Limb (tissue), 2 donors: ENCODE data around the gene SPACA7.

Experiments
- DNase-seq, 2 donors: peaks; one replicate each; pipeline ENCODE4 v3.0.0-alpha.2; 2016; ENCODE audit errors: extremely low spot score in 2 of 2

Gene SPACA7, protein sequence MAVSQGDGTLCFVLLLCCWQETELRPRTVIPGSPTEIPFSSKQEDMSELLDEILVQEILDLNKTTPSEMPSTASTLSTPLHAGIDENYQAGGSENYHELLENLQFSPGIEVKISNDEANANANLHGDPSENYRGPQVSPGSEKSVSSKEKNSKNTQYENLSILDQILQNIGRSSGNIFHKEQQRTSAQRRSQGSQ

GRCh38 chr13:112376050-112376681 lies at the start of gene SPACA7:
TSS of gene SPACA7 (plus strand) at chr13:112376355. CDS start at chr13:112376386, 31 bp downstream.
- DNase-seq, result no peak

DNA sequence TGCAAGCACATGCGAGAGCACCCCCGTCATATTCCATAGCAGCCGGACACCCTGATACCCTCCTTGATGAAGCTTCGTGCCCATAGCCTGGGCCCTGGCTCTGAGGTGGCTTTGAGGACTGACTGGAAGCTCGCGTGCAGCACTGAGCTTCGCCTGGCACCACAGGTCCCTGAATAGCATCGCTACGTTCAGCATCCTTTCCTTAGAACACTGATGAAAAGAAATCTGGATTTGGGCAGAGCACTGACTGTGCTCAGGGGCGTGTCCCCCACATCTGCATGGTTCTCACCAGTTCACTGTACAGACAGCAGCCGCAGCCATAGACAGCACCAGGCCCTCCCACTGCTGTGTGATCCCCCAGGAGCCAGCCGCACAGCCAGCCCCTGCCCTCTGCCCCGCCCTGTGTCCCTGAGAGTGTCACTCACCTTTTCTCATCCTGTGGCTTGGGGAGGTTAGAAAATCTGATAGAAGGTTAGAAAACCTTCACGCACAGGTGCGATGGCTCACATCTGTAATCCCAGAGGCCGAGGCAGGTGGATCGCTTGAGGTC lies 49.3 kb upstream of the SPACA7 start:
- no peak for DNase-seq

- no peak for DNase-seq
Observed at GRCh38 chr13:112328936-112329335, 47.2 kb upstream of the SPACA7 start.

GRCh38 chr13:112329376-112329775 lies 46.8 kb upstream of the SPACA7 start:
- DNase-seq, result no peak

- no peak for DNase-seq
Observed at GRCh38 chr13:112330066-112330465, 46.1 kb upstream of the SPACA7 start.

- no peak for DNase-seq
Observed at GRCh38 chr13:112330479-112331381, 45.4 kb upstream of the SPACA7 start.

- no peak for DNase-seq
Observed at GRCh38 chr13:112331675-112332074, 44.5 kb upstream of the SPACA7 start.

DNA sequence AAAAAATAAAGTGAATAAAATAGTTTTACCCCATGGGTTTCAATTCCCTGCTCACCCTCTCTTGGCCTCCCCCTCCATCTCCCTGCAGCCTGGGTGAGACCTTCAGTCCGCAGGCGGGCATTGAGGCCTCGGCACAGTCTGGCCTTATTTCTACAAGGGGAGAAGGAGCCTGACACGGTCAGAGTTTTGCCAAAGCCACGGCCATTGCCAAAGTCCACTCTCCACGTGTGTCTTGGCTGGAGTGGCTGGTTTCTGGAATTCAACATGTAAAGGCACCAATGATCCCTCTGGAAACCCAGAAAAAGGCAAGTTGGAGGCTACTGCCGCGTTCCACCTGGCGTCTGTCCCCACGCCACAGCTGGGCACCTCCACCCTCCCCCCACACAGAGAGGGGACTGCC lies 43.4 kb upstream of the SPACA7 start:
- no peak for DNase-seq

GRCh38 chr13:112333756-112334543 lies 42.2 kb upstream of the SPACA7 start:
- no peak for DNase-seq

DNA sequence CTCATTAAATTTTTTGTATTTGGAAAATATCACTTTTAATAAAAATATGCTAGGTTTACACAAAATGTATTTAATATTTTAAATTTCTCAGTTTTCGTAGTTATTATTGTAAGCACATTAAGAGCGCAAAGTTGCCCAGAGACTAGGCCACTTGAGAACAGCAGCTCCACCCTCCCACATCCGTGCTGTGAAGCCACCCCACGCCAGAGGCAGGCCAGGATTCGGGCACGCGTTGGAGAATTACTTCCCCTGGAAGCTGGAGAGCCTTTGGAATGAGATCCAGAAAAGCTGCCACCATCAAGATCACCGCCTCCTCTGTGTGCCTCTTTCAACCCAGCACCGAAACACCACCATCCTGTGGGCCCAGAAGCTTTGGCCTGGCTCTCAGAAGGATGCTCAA lies 41.0 kb upstream of the SPACA7 start:
- DNase-seq, result no peak

DNA sequence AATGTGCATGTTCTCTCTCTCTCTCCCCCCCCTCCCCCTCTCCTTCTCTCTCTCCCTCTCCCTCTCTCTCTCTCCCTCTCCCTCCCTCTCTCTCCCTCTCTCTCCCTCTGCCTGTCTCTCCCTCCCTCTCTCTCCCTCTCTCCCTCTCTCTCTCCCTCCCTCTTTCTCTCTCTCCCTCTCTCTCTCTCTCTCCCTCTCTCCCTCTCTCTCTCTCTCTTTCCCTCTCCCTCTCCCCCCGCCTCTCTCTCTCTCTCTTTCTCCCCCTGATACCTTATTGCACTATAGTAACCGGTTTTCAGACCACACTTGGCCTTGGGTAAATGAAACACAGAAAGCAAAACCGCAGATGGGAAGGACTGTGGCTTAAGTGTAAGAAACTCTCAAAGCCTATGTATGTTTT lies 34.7 kb upstream of the SPACA7 start:
- DNase-seq, result no peak

GRCh38 chr13:112341976-112342735 lies 34.0 kb upstream of the SPACA7 start:
- DNase-seq, result no peak

DNA sequence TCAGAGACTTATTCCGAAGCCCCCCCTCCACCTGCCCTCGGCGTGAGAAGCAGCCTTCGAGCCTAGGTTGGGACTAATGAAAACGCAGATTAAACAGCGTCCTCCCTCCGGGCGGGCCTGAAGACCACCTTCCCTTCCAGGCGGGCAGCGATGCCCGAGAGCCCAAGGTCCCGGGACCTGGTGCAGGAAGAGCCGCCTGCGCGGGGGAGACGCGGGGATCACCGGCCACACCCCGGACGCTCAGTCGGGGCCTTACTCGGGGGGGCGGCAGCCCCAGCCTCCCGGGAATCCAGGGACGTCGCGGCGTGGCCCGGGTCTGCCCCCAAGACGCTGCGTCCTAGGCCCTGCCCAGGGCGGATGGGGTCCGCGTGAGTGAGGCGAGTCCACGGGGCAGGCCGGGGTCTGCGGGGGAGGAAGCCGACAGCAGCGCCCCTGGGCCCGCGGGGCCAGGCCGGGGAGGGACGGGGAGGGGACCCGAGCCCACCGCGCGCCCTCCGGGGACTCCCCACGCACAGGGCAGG lies 33.3 kb upstream of the SPACA7 start:
- no peak for DNase-seq

- no peak for DNase-seq
Observed at GRCh38 chr13:112343591-112343990, 32.6 kb upstream of the SPACA7 start.

DNA sequence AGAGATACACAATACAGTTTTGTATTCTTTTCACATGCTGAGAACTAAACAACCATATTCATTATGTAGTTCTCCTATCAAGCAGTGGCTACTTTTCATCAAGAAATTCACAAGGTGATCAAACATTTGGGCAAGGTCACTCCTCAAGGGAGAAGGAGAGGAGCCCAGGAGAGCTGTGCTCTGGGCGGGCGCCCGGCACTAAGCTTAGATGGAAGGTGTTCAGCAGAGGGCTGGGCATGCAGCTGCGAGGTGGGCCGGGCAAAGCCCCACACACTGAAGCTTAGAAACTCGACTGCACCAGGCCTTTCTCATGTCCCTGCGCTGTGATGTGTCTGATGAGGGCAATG lies 30.4 kb upstream of the SPACA7 start:
- no peak for DNase-seq

GRCh38 chr13:112346173-112346898 lies 29.8 kb upstream of the SPACA7 start:
- peak; percentile 6 to 56 for DNase-seq

DNA sequence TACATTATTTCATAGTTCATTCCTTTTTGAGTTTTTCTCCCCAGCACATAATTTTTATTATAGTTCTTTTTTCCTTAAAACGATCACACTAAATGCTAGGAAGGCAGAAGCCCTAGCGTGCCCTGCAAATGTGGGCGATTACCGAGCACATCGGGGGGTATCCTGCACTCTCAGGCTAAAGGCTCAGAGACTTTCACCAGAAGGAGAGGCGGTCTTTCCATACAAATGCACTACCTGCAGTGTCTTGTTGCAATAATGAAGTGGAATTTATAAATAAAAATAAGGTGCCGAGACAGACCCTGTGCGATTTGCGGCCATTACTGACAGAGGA lies 29.3 kb upstream of the SPACA7 start:
- DNase-seq, result no peak

DNA sequence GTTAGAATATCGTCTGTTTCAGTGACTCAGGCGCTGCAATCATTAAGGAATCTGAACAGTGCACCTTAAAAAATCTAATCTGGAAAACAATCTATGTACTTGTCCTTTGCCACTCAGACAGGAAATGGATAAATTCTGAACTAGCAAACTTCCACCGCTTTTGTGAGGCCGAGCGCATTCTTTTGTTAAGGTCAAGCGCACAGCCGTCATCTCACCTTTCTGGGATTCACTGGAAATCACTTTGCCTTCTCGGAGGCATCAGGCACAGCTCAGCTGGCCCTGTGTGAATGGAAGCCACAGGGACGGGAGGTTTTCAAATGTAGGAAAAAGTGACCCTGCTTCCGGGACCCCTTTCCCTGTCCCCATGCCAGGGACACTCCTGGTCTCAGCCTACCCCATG lies 28.2 kb upstream of the SPACA7 start:
- DNase-seq, result no peak

DNA sequence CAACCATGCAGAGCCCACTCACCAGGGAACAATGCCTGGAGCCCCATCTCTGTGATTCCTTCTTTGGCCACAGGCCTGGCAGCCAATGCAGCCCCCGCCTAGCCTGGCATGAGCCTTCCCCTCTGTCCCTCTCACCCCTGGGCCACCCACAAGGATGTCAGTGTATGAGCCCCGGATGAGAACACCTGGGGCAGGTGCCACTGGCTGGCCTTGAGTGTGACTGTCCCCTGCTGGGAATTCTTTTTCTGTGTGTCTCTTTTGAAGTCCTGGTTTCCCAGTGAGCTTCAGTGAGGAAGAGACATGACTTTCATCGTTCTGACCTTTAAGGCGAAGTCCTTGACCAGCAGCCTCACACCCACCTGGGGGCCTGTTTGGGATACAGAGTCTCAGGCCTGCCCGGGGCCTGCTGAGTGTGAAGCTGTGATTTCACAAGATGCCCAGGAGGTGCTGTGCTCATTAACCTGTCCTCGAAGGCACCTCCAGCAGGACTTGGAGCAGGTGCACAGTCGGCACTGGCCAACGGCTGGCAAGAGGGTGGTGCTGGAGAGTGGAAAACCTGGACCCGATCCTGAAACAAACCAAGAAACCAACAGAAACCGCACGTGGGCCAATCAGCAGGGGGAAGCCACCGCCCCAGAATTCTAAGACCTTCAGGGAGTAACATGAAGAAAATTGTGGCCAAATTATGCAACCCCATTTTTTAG lies 27.4 kb upstream of the SPACA7 start:
- DNase-seq, result no peak
